GM18907 (cell line): ENCODE measurements around the gene CREBBP.

ENCODE experiments used
- ATAC-seq: cut with Tn5 transposase; IDR thresholded peaks from one replicate; pipeline ENCODE4 v1.9.1; 2021; ENCODE audit warnings: mild to moderate bottlenecking, moderate library complexity; ENCODE audit not compliant: unreplicated experiment

CREBBP gene

GRCh38 chr16:3829631-3830536 is 50.6 kb downstream of the CREBBP start:
- ATAC-seq: no peak

GRCh38 chr16:3825940-3826339 is 54.6 kb downstream of the CREBBP start:
- no peak for ATAC-seq

GRCh38 chr16:3825103-3825502 is 55.4 kb downstream of the CREBBP start:
- ATAC-seq: no peak

- no peak for ATAC-seq
These were observed 56.3 kb downstream of the CREBBP start for GRCh38 chr16:3824121-3824795.

GRCh38 chr16:3823427-3823826 is 57.1 kb downstream of the CREBBP start:
- ATAC-seq: no peak

- ATAC-seq: no peak
These were observed 58.0 kb downstream of the CREBBP start for GRCh38 chr16:3822366-3823045.

- ATAC-seq: no peak
These were observed 59.3 kb downstream of the CREBBP start for GRCh38 chr16:3821184-3821583.

GRCh38 chr16:3819746-3820724 is 60.5 kb downstream of the CREBBP start:
- ATAC-seq: no peak

GRCh38 chr16:3819175-3819527 is 61.4 kb downstream of the CREBBP start:
- no peak for ATAC-seq

- ATAC-seq: no peak
These were observed 64.2 kb downstream of the CREBBP start for GRCh38 chr16:3816326-3816725.

- no peak for ATAC-seq
These were observed 65.8 kb downstream of the CREBBP start for GRCh38 chr16:3814755-3815154.

GRCh38 chr16:3812469-3813172 is 67.9 kb downstream of the CREBBP start:
- no peak for ATAC-seq

GRCh38 chr16:3810818-3811217 is 69.7 kb downstream of the CREBBP start:
- ATAC-seq: no peak

- ATAC-seq: peak; percentile 41
These were observed 70.3 kb downstream of the CREBBP start for GRCh38 chr16:3810198-3810664.

GRCh38 chr16:3808308-3809063 is 72.0 kb downstream of the CREBBP start:
- no peak for ATAC-seq

- no peak for ATAC-seq
These were observed 72.9 kb downstream of the CREBBP start for GRCh38 chr16:3807425-3808123.

- no peak for ATAC-seq
These were observed 76.0 kb downstream of the CREBBP start for GRCh38 chr16:3804426-3805016.
